CD14-positive monocyte (primary cell): ENCODE data around the gene SCNN1A. TPM values are rescaled to one million over a fixed set of nuclear protein-coding genes. Genes with fewer than 3 reads are reported as not detected.
A peak's percentile ranks its signal among the peaks of the same experiment; 100 is the strongest.

Experiments
- DNase-seq, 3 donors: peaks; one replicate each; pipeline ENCODE4 v3.0.0-alpha.2; 2011 to 2022
- H2AFZ ChIP-seq: 2 replicates; pipeline ENCODE4 v1.6.0; 2012; ENCODE audit warnings: mild to moderate bottlenecking, low read depth, low read length, inconsistent platforms; ENCODE audit not compliant: insufficient read depth, poor library complexity, severe bottlenecking
- H3K27ac ChIP-seq, 2 donors: 1 replicate in 1 of 2; 2 replicates in 1 of 2; pipeline ENCODE4 v1.5.1; 2012 to 2013; ENCODE audit warnings: low read length in 2 of 2, control low read depth in 1 of 2, inconsistent platforms in 1 of 2, low read depth in 1 of 2, mild to moderate bottlenecking in 1 of 2
- H3K27me3 ChIP-seq, 2 donors: one replicate each; pipeline versions ENCODE4 v1.6.0 to v1.6.1; 2011 to 2013; ENCODE audit warnings: low read length in 2 of 2; ENCODE audit not compliant: control insufficient read depth in 2 of 2, insufficient read depth in 2 of 2
- H3K36me3 ChIP-seq, 2 donors: replicated peaks in 1 of 2; 1 replicate in 1 of 2; 2 replicates in 1 of 2; pipeline versions ENCODE4 v1.5.1 to v1.6.1; 2012 to 2013; ENCODE audit warnings: low read length in 2 of 2, control low read depth in 1 of 2, inconsistent platforms in 1 of 2, mild to moderate bottlenecking in 1 of 2; ENCODE audit not compliant: insufficient read depth in 2 of 2, control insufficient read depth in 1 of 2
- H3K4me1 ChIP-seq, 2 donors: 1 replicate in 1 of 2; 2 replicates in 1 of 2; pipeline versions ENCODE4 v1.5.1 to v1.6.1; 2012 to 2013; ENCODE audit warnings: low read length in 2 of 2, control low read depth in 1 of 2, inconsistent platforms in 1 of 2, mild to moderate bottlenecking in 1 of 2, moderate library complexity in 1 of 2; ENCODE audit not compliant: insufficient read depth in 2 of 2, control insufficient read depth in 1 of 2
- H3K4me2 ChIP-seq: replicated peaks from 2 replicates; pipeline ENCODE3; 2012; ENCODE audit warnings: low read length, moderate library complexity, mild to moderate bottlenecking; ENCODE audit not compliant: poor library complexity, severe bottlenecking; ENCODE audit errors: extremely low read depth
- H3K4me3 ChIP-seq, 3 experiments: fragments of 200-600 bp in 1 of 3; sonication (generic) in 1 of 3; replicated peaks in 1 of 3; 1 replicate in 2 of 3; 2 replicates in 1 of 3; pipeline ENCODE4 v1.5.1; 2011 to 2013; ENCODE audit warnings: low read length in 3 of 3, mild to moderate bottlenecking in 3 of 3, control low read depth in 2 of 3, low read depth in 2 of 3, inconsistent platforms in 1 of 3, moderate library complexity in 1 of 3
- H3K79me2 ChIP-seq: 2 replicates; pipeline ENCODE4 v1.6.0; 2012; ENCODE audit warnings: mild to moderate bottlenecking, control low read depth, inconsistent platforms, low read length, moderate library complexity; ENCODE audit not compliant: insufficient read depth
- H3K9ac ChIP-seq: 2 replicates; pipeline ENCODE4 v1.6.0; 2017; ENCODE audit warnings: low read length, mild to moderate bottlenecking; ENCODE audit not compliant: insufficient read depth, poor library complexity, severe bottlenecking
- H3K9me3 ChIP-seq, 2 donors: replicated peaks in 1 of 2; 1 replicate in 1 of 2; 2 replicates in 1 of 2; pipeline versions ENCODE4 v1.5.1 to v1.6.1; 2012 to 2013; ENCODE audit warnings: low read length in 2 of 2, control low read depth in 1 of 2; ENCODE audit not compliant: control insufficient read depth in 1 of 2, insufficient read depth in 1 of 2
- H4K20me1 ChIP-seq: 2 replicates; pipeline ENCODE4 v1.6.0; 2012; ENCODE audit warnings: mild to moderate bottlenecking, low read length, control low read depth, moderate library complexity; ENCODE audit not compliant: insufficient read depth
- H3K27ac Mint-ChIP-seq, 7 donors: one replicate each; pipeline ENCODE4 v1.8.0; 2020; ENCODE audit warnings: mild to moderate bottlenecking in 7 of 7, mixed read lengths in 7 of 7, moderate library complexity in 6 of 7, inconsistent platforms in 2 of 7
- H3K27me3 Mint-ChIP-seq, 3 donors: one replicate each; pipeline ENCODE4 v1.8.0; 2021 to 2022; ENCODE audit warnings: low read depth in 3 of 3, mild to moderate bottlenecking in 3 of 3, mixed read lengths in 3 of 3, moderate library complexity in 3 of 3, inconsistent platforms in 1 of 3
- H3K36me3 Mint-ChIP-seq, 2 donors: one replicate each; pipeline ENCODE4 v1.8.0; 2020; ENCODE audit warnings: mixed read lengths in 2 of 2, inconsistent platforms in 1 of 2, mild to moderate bottlenecking in 1 of 2
- H3K4me1 Mint-ChIP-seq: one replicate; pipeline ENCODE4 v1.8.0; 2020; ENCODE audit warnings: mild to moderate bottlenecking, mixed read lengths
- H3K4me3 Mint-ChIP-seq, 2 donors: one replicate each; pipeline ENCODE4 v1.8.0; 2020; ENCODE audit warnings: mild to moderate bottlenecking in 2 of 2, mixed read lengths in 2 of 2, moderate library complexity in 1 of 2
- H3K9me3 Mint-ChIP-seq, 7 donors: one replicate each; pipeline ENCODE4 v1.8.0; 2020 to 2022; ENCODE audit warnings: mixed read lengths in 7 of 7, mild to moderate bottlenecking in 6 of 7, moderate library complexity in 6 of 7, inconsistent platforms in 2 of 7
- CTCF ChIP-seq: fragments of 200-600 bp; IDR thresholded peaks from one replicate; pipeline ENCODE4 v1.8.0; 2022; ENCODE audit warnings: antibody characterized with exemption, mild to moderate bottlenecking
- WGBS: methylation state at CpG from one replicate; pipeline ENCODE4 v1.1.5; 2013; ENCODE audit warnings: missing lambda C conversion rate; ENCODE audit not compliant: insufficient coverage; 5-methylcytosine and 5-hydroxymethylcytosine counted together
- intact Hi-C, 2 donors: fragments of 100-400 bp; cut with micrococcal nuclease; formaldehyde crosslinking; loops; one replicate each; pipeline versions ENCODE4 v1.15.0 to v1.15.1; 2023
- polyA plus RNA-seq, 3 donors: library from polyadenylated mRNA; depleted of rRNA in 1 of 3; unstranded in 2 of 3; stranded (reverse) in 1 of 3; fragments of 300-500 nt in 2 of 3; fragments of >200 nt in 1 of 3; fragmentation: Illumina TruSeq in 2 of 3; gene quantifications; 1 replicate in 2 of 3; 2 replicates in 1 of 3; pipeline ENCODE4 v1.2.3, GENCODE V29; 2012 to 2021

The SCNN1A gene
- polyA plus RNA-seq, 3 donors = 0.11 to 0.68 (median 0.63) TPM

GRCh38 chr12:6343518-6343917, 31.8 kb downstream of the SCNN1A start:
- no peak for TF ChIP-seq CTCF
- no peak for DNase-seq
- Histone ChIP-seq H3K9me3 (no peaks in the 10 kb centered on the region), H3K27ac (peak overlapping the region in 1 of 2 donors; percentile 93), H3K4me3 (no peak overlapping the region), H3K4me2 (no peak overlapping the region), H3K9ac (no peak overlapping the region), H3K79me2 (peaks cover 55% of the 10 kb centered on the region), H4K20me1 (peaks cover 33% of the 10 kb centered on the region), H2AFZ (no peak overlapping the region), H3K4me1 (peaks cover 73 to 83% of the 10 kb centered on the region in 2 donors), H3K36me3 (no peaks in the 10 kb centered on the region), H3K27me3 (no peaks in the 10 kb centered on the region)
- peaks cover 59% of the 10 kb centered on the region for H3K4me1 Mint-ChIP-seq
- H3K36me3 Mint-ChIP-seq = peaks cover 5 to 7% of the 10 kb centered on the region in 2 donors
- intact Hi-C loops = loop anchor here in 1 of 2 donors (2.0 kb wide), 1 partner anchor 13 kb away; no protein-coding TSS in a partner anchor
- H3K27ac Mint-ChIP-seq = peak overlapping the region in 3 of 7 donors; percentile 1 to 75 (median 50)
- no CpG with 5 or more reads among the region's 5 CpGs for WGBS
- H3K9me3 Mint-ChIP-seq = peaks cover 0 to 2% (median 0%) of the 10 kb centered on the region in 7 donors
- peak overlapping the region in 1 of 2 donors; percentile 47 for H3K4me3 Mint-ChIP-seq
- peaks cover 0 to 12% (median 3%) of the 10 kb centered on the region in 3 donors for H3K27me3 Mint-ChIP-seq

GRCh38 chr12:6342140-6342889, 33.0 kb downstream of the SCNN1A start:
- Histone ChIP-seq H3K27ac (peak overlapping the region; percentile 90 to 93), H3K36me3 (peaks cover 0 to 2% of the 10 kb centered on the region in 2 donors), H2AFZ (no peak overlapping the region), H3K4me3 (peak overlapping the region; percentile 74 to 95 (median 90)), H3K27me3 (no peaks in the 10 kb centered on the region), H4K20me1 (peaks cover 45% of the 10 kb centered on the region), H3K9ac (peak overlapping the region; percentile 92), H3K9me3 (no peaks in the 10 kb centered on the region), H3K4me2 (peak overlapping the region; percentile 98), H3K4me1 (peaks cover 74 to 83% of the 10 kb centered on the region in 2 donors), H3K79me2 (peaks cover 67% of the 10 kb centered on the region)
- DNase-seq = no peak
- H3K4me3 Mint-ChIP-seq = no peak overlapping the region
- intact Hi-C loops = loop anchor here in 1 of 2 donors (2.0 kb wide), 1 partner anchor 14 kb away; no protein-coding TSS in a partner anchor
- H3K27ac Mint-ChIP-seq = no peak overlapping the region
- peaks cover 0 to 2% (median 0%) of the 10 kb centered on the region in 7 donors for H3K9me3 Mint-ChIP-seq
- no peak for TF ChIP-seq CTCF
- WGBS = 42% methylated on average over 2 of the region's 7 CpGs
- peaks cover 5 to 7% of the 10 kb centered on the region in 2 donors for H3K36me3 Mint-ChIP-seq
- H3K27me3 Mint-ChIP-seq = peaks cover 0 to 12% (median 1%) of the 10 kb centered on the region in 3 donors
- peaks cover 50% of the 10 kb centered on the region for H3K4me1 Mint-ChIP-seq
